Brain microvascular endothelial cell (primary cell): Measurements from ENCODE around the gene TRIM29.

Source experiments
- DNase-seq: peaks from one replicate; pipeline ENCODE4 v3.0.0-alpha.2; 2020
- H3K27ac ChIP-seq: fragments of 250-450 bp; sonication (Bioruptor Pico); 2 replicates; pipeline ENCODE4 v1.5.1; 2020; ENCODE audit warnings: mild to moderate bottlenecking, moderate library complexity
- H3K27me3 ChIP-seq: fragments of 250-450 bp; sonication (Bioruptor Pico); replicated peaks from 2 replicates; pipeline ENCODE4 v1.5.1; 2020; ENCODE audit warnings: mild to moderate bottlenecking
- H3K36me3 ChIP-seq: fragments of 250-450 bp; sonication (Bioruptor Pico); replicated peaks from 2 replicates; pipeline ENCODE4 v1.5.1; 2020; ENCODE audit warnings: mild to moderate bottlenecking
- H3K4me3 ChIP-seq: 2 replicates; pipeline ENCODE4 v1.5.1; 2011; ENCODE audit warnings: low read depth, mild to moderate bottlenecking, control low read depth, low read length, moderate library complexity
- CTCF ChIP-seq: IDR thresholded peaks from 2 replicates; pipeline ENCODE4 v1.5.1; 2011; ENCODE audit warnings: low read depth, mild to moderate bottlenecking, moderate library complexity, low read length, control low read depth, inconsistent platforms; ENCODE audit errors: missing control alignments
- in situ Hi-C: cut with HindIII; loops from 2 replicates; pipeline ENCODE4 v1.10.0; 2017; ENCODE audit warnings: low sequenced_read_pairs, low pct_ligation_motif_present

TRIM29 gene

GRCh38 chr11:120142441-120143100, 4.7 kb upstream of the TRIM29 start:
- no peak for TF ChIP-seq CTCF
- Histone ChIP-seq H3K4me3 (no peak overlapping the region), H3K27me3 (peaks cover 23% of the 10 kb centered on the region), H3K36me3 (no peaks in the 10 kb centered on the region), H3K27ac (no peak overlapping the region)
- in situ Hi-C loops: no loop called here
- DNase-seq: no peak

GRCh38 chr11:120141768-120142423, 4.0 kb upstream of the TRIM29 start:
- Histone ChIP-seq H3K27me3 (peaks cover 17% of the 10 kb centered on the region), H3K36me3 (no peaks in the 10 kb centered on the region), H3K27ac (no peak overlapping the region), H3K4me3 (no peak overlapping the region)
- in situ Hi-C loops: no loop called here
- no peak for TF ChIP-seq CTCF
- no peak for DNase-seq

GRCh38 chr11:120141113-120141767, 3.3 kb upstream of the TRIM29 start:
- Histone ChIP-seq H3K27me3 (peaks cover 17% of the 10 kb centered on the region), H3K27ac (no peak overlapping the region), H3K4me3 (no peak overlapping the region), H3K36me3 (no peaks in the 10 kb centered on the region)
- DNase-seq: no peak
- no peak for TF ChIP-seq CTCF
- in situ Hi-C loops: no loop called here

- peaks cover 6% of the 10 kb centered on the region for H3K27me3 ChIP-seq
- in situ Hi-C loops: no loop called here
- H3K36me3 ChIP-seq: no peaks in the 10 kb centered on the region
- no peak for TF ChIP-seq CTCF
- H3K27ac ChIP-seq: no peak overlapping the region
- no peak for DNase-seq
- H3K4me3 ChIP-seq: no peak overlapping the region
These were observed 1.6 kb upstream of the TRIM29 start for GRCh38 chr11:120139316-120140069.

- Histone ChIP-seq H3K27me3 (peaks cover 4% of the 10 kb centered on the region), H3K36me3 (no peaks in the 10 kb centered on the region), H3K4me3 (no peak overlapping the region), H3K27ac (no peak overlapping the region)
- in situ Hi-C loops: no loop called here
- TF ChIP-seq CTCF: no peak
- DNase-seq: no peak
These were observed 714 bp downstream of the TRIM29 start for GRCh38 chr11:120137187-120137610.
